ENCODE data around the gene HMX3. TPM values are rescaled to one million over a fixed set of nuclear protein-coding genes. Genes with fewer than 3 reads are reported as not detected.
A peak's percentile ranks its signal among the peaks of the same experiment; 100 is the strongest.

Gene HMX3
- total RNA-seq, 6 experiments from 2014 or later: not detected

DNA sequence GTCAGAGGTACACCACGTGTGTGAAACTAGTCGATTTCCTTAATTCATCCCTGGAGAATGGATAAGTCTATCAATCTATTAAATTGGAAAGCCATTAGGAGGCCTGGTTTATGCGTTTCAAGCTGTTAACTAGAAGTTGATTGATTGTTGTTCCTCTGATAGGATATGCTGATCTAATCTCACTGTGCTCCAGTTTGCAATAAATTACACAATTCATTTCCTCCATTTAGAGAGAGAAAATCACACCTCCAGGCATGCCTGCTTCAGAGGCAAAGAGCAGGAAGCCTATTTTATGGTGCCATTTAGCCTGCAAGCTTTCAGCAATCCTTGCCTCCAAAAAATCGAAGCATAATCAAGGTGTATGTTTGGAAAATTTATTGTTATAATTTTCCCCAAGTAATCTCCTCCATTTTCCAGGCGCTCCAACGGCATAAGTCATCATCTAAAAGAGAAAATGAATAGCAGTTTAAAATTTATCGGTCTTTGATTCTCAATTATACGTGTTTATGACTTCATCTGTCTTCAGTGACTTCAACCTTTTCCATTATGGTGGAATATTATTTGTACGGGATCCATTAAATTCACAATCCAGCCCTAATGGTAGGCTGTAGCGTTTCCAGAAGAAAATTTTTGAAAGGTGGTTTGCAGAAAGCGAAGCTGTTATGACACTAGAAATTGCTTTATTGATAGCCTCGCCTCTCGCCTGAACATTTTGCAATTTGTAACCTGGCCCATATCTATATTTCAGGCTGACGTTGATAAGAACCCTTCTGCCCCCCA lies 42.9 kb upstream of the HMX3 start:
- Histone ChIP-seq H3K9me3 (no peaks in the 10 kb centered on the region), H3K27ac (no peak overlapping the region), H3K27me3 (no peaks in the 10 kb centered on the region), H3K36me3 (no peaks in the 10 kb centered on the region), H3K4me1 (no peaks in the 10 kb centered on the region), H3K4me3 (no peak overlapping the region)
- DNase-seq (no peak), ATAC-seq (no peak)
- TF ChIP-seq, protein P1, sequence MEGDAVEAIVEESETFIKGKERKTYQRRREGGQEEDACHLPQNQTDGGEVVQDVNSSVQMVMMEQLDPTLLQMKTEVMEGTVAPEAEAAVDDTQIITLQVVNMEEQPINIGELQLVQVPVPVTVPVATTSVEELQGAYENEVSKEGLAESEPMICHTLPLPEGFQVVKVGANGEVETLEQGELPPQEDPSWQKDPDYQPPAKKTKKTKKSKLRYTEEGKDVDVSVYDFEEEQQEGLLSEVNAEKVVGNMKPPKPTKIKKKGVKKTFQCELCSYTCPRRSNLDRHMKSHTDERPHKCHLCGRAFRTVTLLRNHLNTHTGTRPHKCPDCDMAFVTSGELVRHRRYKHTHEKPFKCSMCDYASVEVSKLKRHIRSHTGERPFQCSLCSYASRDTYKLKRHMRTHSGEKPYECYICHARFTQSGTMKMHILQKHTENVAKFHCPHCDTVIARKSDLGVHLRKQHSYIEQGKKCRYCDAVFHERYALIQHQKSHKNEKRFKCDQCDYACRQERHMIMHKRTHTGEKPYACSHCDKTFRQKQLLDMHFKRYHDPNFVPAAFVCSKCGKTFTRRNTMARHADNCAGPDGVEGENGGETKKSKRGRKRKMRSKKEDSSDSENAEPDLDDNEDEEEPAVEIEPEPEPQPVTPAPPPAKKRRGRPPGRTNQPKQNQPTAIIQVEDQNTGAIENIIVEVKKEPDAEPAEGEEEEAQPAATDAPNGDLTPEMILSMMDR (IDR thresholded peaks at IDR 0.05): no peak
- no peak for TF ChIP-seq POLR2A (IDR thresholded peaks at IDR 0.05)
- intact Hi-C loops (cut with DNase I): no loop called here
- WGBS (ENCODE audit: insufficient coverage, low coverage, low lambda C conversion rate, missing lambda C conversion rate): 68% methylated on average over 14 of the region's 14 CpGs

- Histone ChIP-seq H3K4me3 (no peak overlapping the region), H3K27me3 (no peaks in the 10 kb centered on the region), H3K36me3 (no peaks in the 10 kb centered on the region), H3K27ac (no peak overlapping the region), H3K9me3 (no peaks in the 10 kb centered on the region), H3K4me1 (no peaks in the 10 kb centered on the region)
- ATAC-seq: peak in 1 of 4 donors; percentile 20
- WGBS (ENCODE audit: insufficient coverage, low coverage, low lambda C conversion rate, missing lambda C conversion rate): 73% methylated on average over 3 of the region's 4 CpGs
- no peak for TF ChIP-seq POLR2A (IDR thresholded peaks at IDR 0.05)
- TF ChIP-seq, protein P1 (IDR thresholded peaks at IDR 0.05): no peak
- no peak for DNase-seq
- intact Hi-C loops (cut with DNase I): no loop called here
These were observed 42.3 kb upstream of the HMX3 start for GRCh38 chr10:123093489-123093888.

- H3K36me3 ChIP-seq: no peaks in the 10 kb centered on the region
- ATAC-seq: no peak
- no peaks in the 10 kb centered on the region for H3K9me3 ChIP-seq
- no peaks in the 10 kb centered on the region for H3K27me3 ChIP-seq
- intact Hi-C loops (cut with DNase I): no loop called here
- TF ChIP-seq, protein P1 (IDR thresholded peaks at IDR 0.05): no peak
- TF ChIP-seq POLR2A (IDR thresholded peaks at IDR 0.05): no peak
- 60% methylated on average over 1 of the region's 5 CpGs for WGBS (ENCODE audit: insufficient coverage, low coverage, low lambda C conversion rate, missing lambda C conversion rate)
- H3K27ac ChIP-seq: no peak overlapping the region
- no peak overlapping the region for H3K4me3 ChIP-seq
- DNase-seq: no peak
- no peaks in the 10 kb centered on the region for H3K4me1 ChIP-seq
These were observed 39.3 kb upstream of the HMX3 start for GRCh38 chr10:123096452-123096851.

DNA sequence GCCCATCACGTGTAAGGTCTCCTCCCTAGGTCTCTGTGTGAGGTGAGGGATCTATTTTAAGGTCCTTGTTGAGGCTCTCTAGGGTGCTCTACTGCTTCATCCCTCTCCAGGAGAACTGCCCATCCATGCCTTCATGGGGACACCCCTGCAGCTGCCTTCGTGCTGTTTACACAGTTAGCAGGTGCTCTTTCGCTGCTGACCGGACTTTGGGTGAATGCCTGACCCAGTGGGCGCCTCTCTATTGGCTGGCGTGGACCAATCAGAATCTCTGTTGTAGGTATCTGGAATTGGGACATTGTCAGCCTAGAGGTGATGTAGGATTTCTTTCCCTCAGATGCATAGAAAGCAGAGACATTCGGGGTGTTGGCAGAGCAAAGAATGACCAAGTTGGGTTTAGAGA lies 38.7 kb upstream of the HMX3 start:
- H3K4me3 ChIP-seq: no peak overlapping the region
- 66% methylated on average over 6 of the region's 7 CpGs for WGBS (ENCODE audit: insufficient coverage, low coverage, low lambda C conversion rate, missing lambda C conversion rate)
- H3K4me1 ChIP-seq: no peaks in the 10 kb centered on the region
- TF ChIP-seq POLR2A (IDR thresholded peaks at IDR 0.05): no peak
- TF ChIP-seq, protein P1 (IDR thresholded peaks at IDR 0.05): no peak
- DNase-seq (no peak), ATAC-seq (no peak)
- no peak overlapping the region for H3K27ac ChIP-seq
- H3K9me3 ChIP-seq: no peaks in the 10 kb centered on the region
- no peaks in the 10 kb centered on the region for H3K27me3 ChIP-seq
- intact Hi-C loops (cut with DNase I): no loop called here
- H3K36me3 ChIP-seq: no peaks in the 10 kb centered on the region
